Placental epithelial cell (primary cell): ENCODE measurements around the gene DUOX2. TPM values are rescaled to one million over a fixed set of nuclear protein-coding genes. Genes with fewer than 3 reads are reported as not detected.

ENCODE experiments used
- small RNA-seq: library from RNA; depleted of rRNA; stranded (forward); fragments of <200 nt; gene quantifications from one replicate; pipeline ENCODE3, GENCODE V24; 2012
- total RNA-seq: library from RNA; depleted of rRNA; stranded (reverse); fragments of >200 nt; gene quantifications from 2 replicates; pipeline ENCODE4 v1.2.3, GENCODE V29; 2012

DUOX2 gene
- total RNA-seq: 1.4 and 5.1 TPM in 2 replicates

DNA sequence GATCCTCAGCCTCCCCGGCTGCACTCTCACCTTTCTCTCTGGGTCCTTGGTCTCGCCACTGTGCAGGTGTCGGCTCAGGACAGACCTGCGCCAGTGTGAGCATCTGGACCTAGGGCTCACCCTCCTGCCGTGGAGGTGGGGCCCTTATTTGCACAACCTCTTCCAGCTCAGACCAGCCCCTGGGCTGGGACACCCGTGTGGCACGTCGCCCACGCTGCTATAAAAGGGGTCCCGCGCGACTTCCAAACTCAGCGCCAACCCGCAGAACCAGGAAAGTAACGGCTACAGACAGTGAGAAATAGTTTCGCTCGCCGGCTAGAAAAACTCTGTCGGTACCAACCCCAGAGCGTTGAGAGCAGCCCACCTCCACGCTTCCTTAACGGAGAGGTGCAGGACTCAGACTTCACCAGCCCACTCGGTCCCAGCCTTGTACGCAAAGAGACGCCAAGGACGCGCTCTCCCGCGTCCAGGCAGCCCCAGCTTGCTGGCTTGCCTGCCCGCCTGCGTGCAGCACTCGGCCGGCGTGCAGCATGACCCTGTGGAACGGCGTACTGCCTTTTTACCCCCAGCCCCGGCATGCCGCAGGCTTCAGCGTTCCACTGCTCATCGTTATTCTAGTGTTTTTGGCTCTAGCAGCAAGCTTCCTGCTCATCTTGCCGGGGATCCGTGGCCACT lies at the start of gene DUOX2, which contains the start of gene DUOXA2:
TSS of gene DUOX2 (minus strand) at position 97 of the 675 bp plus-strand sequence. CDS start 761 bp downstream, outside the sequence.
TSS of gene DUOXA2 (plus strand) at position 251 of the 675 bp plus-strand sequence. CDS start at position 531, 280 bp downstream.

DNA sequence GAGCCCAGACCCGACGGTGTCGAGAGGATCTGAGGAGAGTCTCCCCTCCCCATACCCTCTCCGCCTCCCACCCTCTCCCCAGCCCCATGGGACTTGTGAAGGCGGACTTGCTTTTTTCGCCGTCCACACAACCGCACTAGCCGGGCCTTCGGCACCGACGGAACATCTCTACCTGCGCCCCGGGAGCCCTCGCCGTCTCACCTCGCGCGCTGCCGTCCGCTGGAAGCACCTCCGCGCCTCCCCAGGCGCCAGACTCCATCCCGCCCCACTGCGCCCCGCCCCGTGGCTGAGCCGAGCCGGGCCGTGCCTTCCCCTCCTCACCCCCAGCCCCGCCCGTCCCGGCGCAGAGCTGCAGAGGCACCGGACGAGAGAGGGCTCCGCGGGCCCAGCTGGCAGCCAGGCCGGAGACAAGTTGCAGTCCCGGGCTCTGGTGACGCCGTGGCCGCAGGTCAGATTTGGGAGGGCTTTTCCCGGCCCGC lies 15.7 kb upstream of the DUOX2 start, which contains the start of the genes DUOX1 and DUOXA1:
TSS of gene DUOX1 (plus strand) at position 344 of the 479 bp plus-strand sequence. CDS start 1,973 bp downstream, outside the sequence.
TSS of gene DUOXA1 (minus strand) at position 229 of the 479 bp plus-strand sequence. CDS start 6,865 bp downstream, outside the sequence.

Small RNAs within 50 kb of the gene (small RNA-seq; reads per million reads assigned to genes)
- not detected for gene RF00019

Other genes with a start within 250 kb of the DUOX2 start
- not detected in 2 replicates for gene TERB2, start 157.5 kb downstream of the DUOX2 start, total RNA-seq
- gene SORD, start 91.0 kb downstream of the DUOX2 start, total RNA-seq: 21.6 and 27.1 TPM in 2 replicates
- not detected in 2 replicates for gene DUOXA2, start 154 bp upstream of the DUOX2 start, total RNA-seq
- gene DUOXA1, start 15.7 kb upstream of the DUOX2 start, total RNA-seq: 22.0 and 23.2 TPM in 2 replicates
- gene DUOX1, start 15.8 kb upstream of the DUOX2 start, total RNA-seq: 7.5 and 11.0 TPM in 2 replicates
- gene SHF, start 73.8 kb upstream of the DUOX2 start, total RNA-seq: 10.6 and 19.2 TPM in 2 replicates
- gene SLC28A2, start 138.1 kb upstream of the DUOX2 start, total RNA-seq: not detected in 2 replicates